Activated CD8-positive, alpha-beta memory T cell treated with anti-CD3 and anti-CD28 coated beads for 1 hour (primary cell): ENCODE data around the gene STAT5B.
A peak's percentile ranks its signal among the peaks of the same experiment; 100 is the strongest.
"Not testable (repeated sequence)": the region's sequence is repeated elsewhere in the genome, so short reads cannot be mapped to it uniquely, and the experiment has no call there.

ENCODE experiments used
- DNase-seq, 2 donors: peaks; one replicate each; pipeline ENCODE4 v3.0.0-alpha.2; 2020; ENCODE audit warnings: low read depth in 1 of 2; ENCODE audit errors: extremely low read depth in 1 of 2

Gene STAT5B

DNA sequence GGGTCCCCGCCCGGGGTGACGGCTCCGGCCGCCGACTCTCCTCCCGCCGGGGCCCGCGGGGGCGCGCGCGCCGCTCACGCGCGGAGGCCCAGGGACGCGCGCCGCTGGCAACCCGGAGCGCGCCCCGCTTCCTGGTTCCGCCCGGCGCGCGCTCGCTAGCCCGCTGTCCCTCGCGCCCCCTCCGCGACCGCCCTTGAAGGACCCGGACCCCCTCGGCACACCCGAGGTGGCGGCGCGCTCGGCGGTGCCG is at the start of gene STAT5B:
TSS of gene STAT5B (minus strand) at position 33 of the 250 bp plus-strand sequence. CDS start 44,264 bp downstream, outside the sequence.
- DNase-seq = peak in 1 of 2 donors; percentile 57

- no peak for DNase-seq
These were observed 48.8 kb upstream of the STAT5B start for GRCh38 chr17:42325026-42325425.

DNA sequence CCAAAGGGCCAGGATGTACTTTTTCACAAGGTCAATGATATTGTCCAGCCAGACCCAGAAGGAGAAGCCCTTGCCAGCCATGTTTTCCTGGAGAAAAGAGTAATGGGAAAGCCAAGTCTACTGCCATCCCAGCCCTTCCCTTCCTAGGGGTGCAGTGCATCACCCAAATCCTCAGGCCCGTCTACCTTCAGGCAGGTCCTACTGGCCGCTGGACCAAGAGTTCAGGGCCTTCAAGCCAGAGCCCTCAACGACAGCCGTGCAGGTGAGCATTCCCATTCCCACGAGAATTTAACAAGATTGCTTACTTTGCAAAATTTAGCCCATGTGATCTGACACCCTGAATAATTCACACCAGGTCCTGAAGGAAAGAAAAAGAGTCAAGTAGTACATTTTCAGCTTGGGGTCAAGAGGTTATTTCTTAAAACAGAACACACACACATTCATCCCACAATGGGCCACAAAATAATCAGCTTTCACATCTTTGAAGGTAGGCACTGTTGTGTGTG is 47.1 kb upstream of the STAT5B start:
- no peak for DNase-seq

GRCh38 chr17:42322382-42323267 is 46.4 kb upstream of the STAT5B start:
- peak; percentile 91 to 94 for DNase-seq

- DNase-seq = no peak
These were observed 45.4 kb upstream of the STAT5B start for GRCh38 chr17:42321555-42321954.

DNA sequence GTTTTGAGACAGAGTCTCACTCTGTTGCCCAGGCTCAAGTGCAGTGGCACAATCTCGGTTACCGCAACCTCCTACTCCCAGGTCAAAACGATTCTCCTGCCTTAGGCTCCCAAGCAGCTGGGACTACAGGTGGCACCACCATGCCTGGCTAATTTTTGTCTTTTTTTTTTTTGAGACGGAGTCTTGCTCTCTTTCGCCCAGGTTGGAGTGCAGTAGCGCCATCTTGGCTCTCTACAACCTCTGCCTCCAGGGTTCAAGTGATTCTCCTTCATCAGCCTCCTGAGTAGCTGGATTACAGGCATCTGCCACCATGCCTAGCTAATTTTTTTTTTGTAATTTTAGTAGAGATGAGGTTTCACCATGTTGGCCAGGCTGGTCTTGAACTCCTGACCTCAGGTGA is 41.8 kb upstream of the STAT5B start:
- DNase-seq = not testable (repeated sequence)

DNA sequence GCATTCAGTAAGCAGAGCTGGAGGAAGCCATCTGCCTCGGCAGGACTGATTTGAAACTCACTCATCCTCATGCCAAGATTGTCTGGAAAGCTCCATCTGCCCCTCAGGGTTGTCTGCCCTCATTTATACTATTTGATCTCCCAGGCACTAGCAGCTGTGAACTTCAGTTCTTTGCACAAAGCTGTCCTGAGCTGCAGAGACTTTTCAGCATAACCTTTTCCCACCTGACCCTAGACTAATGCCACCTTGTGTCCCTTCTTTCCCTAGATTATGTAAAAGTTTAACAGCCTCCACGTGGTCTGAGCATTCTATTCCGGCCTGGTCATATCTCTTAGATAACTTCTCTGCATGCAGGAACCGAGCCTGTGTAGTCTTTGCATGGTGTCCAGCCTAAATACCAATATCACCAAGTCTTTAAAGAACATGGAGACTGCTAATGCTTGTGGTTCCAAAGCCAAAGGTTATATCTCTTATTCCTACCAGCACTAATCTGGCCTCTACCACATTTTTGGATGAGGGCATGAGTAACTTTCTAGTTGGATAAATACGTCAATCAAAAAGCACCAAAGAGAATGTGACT is 41.2 kb upstream of the STAT5B start:
- no peak for DNase-seq

- DNase-seq = no peak
These were observed 40.6 kb upstream of the STAT5B start for GRCh38 chr17:42316755-42317154.

DNA sequence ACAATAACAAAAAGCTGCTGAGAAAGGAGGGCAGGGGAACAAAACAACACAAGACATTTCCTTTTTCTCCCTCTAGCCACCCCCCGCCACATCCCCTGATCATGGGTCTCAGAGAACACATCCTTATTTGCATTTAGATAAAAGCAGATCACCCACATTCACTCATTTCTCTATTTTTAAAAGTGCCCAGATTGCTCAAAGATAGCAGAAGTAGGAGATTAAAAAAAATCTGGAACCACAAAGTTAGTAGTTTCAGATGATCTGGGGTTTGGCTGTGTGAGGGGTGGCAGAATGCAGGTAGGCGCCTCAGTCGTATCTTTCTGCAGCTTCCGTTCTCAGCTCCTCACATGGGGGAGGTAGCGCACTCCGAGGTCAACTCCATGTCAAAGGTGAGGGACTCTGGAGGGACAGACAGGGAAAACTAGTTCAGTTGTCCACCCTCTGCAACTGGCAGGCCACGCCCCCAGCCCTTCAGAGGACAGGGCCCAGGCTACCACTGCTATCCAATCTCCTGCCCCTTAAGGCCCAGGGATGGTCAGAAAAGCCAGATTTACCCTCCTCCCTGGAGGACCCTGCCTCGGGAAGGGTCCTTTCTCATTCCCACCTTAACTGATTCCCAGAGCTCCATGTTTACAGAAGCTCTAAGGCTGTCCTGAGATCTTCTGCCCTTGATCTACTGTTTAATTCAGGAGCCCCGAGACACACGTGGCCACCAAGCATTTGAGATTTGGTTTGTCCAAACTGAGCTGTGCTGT is 39.4 kb upstream of the STAT5B start:
- DNase-seq = no peak

- peak in 1 of 2 donors; percentile 14 for DNase-seq
These were observed 37.8 kb upstream of the STAT5B start for GRCh38 chr17:42313773-42314566.

DNA sequence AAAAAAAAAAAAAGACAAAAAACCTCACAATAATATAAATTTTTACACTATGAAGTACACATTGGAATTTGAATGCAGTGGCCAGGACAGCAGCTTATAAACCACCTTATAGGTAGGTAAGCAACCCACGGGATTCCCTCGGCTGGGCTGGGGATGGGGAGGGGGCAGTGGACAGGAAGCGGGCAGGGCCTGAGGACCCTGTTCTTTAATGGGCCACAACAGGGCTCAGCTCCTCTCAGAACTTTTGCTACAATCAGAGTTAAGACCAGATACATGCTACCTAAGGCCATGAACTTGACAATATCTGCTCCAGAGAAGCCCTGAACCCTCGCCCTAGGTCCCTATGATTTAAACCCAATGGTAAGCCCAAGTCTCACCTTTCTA is 37.2 kb upstream of the STAT5B start:
- DNase-seq = no peak

DNA sequence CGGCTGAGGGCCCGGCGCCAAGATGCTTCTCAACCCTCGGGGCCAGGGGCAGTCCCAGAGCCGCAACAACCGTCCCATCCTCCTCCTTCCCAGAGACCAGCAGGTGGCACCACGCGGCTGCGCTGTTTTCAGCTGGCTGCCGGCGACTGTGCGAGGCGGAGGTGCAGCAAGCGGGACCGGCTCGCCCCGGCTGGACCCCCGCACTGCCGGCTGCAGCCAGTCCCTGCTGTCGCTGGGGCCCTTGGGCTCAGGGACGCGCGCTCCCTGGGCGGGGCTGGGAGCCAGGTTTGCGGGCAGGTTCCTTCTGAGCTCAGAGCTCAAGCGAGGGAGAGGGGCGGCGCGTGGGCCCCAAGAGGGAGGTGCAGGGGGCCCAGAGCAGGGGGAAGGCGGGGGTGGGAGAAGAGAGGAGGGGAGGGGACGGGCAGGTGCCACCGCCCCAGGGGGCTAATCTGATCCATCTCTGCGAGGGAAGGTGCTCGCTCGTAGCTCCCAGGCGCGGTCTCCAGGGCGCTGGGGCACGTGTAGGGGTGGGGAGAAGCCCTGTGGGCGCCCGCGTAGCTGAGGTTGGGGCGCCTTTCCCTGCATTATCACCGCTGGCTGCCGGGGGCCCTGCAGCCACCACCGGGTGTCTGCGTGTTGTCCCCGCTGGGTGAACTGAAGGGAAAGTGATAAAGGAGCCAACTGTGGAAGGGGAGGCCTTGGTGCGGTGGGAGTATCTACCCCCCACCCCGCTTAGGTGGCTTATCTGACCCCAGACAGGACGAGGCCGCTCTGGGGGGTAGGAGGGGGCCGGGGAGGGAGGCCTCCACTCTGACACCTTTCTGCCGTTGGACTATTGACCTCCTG is 36.3 kb upstream of the STAT5B start:
- DNase-seq = peak in 1 of 2 donors; percentile 59

- DNase-seq = no peak
These were observed 35.8 kb upstream of the STAT5B start for GRCh38 chr17:42312035-42312284.

- no peak for DNase-seq
These were observed 35.2 kb upstream of the STAT5B start for GRCh38 chr17:42311240-42312034.

- DNase-seq = no peak
These were observed 34.6 kb upstream of the STAT5B start for GRCh38 chr17:42310787-42311215.

GRCh38 chr17:42309986-42310786 is 34.0 kb upstream of the STAT5B start:
- DNase-seq = no peak

- no peak for DNase-seq
These were observed 33.0 kb upstream of the STAT5B start for GRCh38 chr17:42309142-42309541.

DNA sequence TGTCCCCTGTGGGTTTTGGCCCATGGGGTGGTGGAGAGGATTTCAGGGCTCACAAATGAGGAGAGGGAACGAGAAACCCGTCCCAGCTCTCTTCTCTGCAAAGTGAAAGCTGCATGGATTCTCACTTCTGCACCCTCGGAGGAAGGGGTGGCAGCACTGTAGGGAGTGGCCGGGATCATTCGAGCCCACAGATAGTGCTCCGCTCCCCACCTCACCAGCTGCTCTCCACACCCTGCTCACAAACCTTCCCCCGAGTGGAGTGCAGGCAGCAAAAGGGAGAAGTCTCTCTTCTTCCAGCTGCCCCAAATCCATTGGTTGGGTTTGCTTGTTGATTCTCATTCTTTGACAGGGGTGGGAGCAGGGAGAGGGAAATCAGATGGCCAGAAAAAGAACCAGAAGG is 32.3 kb upstream of the STAT5B start:
- no peak for DNase-seq
